Measurements from ENCODE around the gene NLRP4.

GRCh38 chr19:55832676-55833075 lies 3.7 kb upstream of the NLRP4 start:
- TF ChIP-seq RCOR1 (IDR thresholded peaks at IDR 0.05; ENCODE audit: insufficient replicate concordance, low read length) (no peak), CTCF (conservative IDR thresholded peaks at IDR 0.05; ENCODE audit: low read depth, low read length) (no peak), RFX5 (IDR thresholded peaks at IDR 0.05; ENCODE audit: low read depth, low read length) (no peak), POLR2A (IDR thresholded peaks at IDR 0.05; ENCODE audit: low read depth, low read length) (no peak), SMC3 (IDR thresholded peaks at IDR 0.05; ENCODE audit: low read depth, low read length) (no peak), FOS (IDR thresholded peaks at IDR 0.05; ENCODE audit: low read depth, low read length) (no peak), CHD1 (IDR thresholded peaks at IDR 0.05; ENCODE audit: low read depth, low read length) (no peak), RAD21 (IDR thresholded peaks at IDR 0.05; ENCODE audit: low read length) (no peak), MAFK (IDR thresholded peaks at IDR 0.05; ENCODE audit: low read depth, low read length) (no peak), USF2 (IDR thresholded peaks at IDR 0.05; ENCODE audit: low read depth, low read length) (no peak), BHLHE40 (IDR thresholded peaks at IDR 0.05; ENCODE audit: low read depth, low read length) (no peak), CEBPB (IDR thresholded peaks at IDR 0.05; ENCODE audit: low read depth, low read length) (no peak), MAZ (IDR thresholded peaks at IDR 0.05; ENCODE audit: borderline replicate concordance, low read depth, low read length) (no peak), MXI1 (IDR thresholded peaks at IDR 0.05; ENCODE audit: borderline replicate concordance, low read depth, low read length) (no peak)
